ENCODE data around the gene FMO1. TPM values are rescaled to one million over a fixed set of nuclear protein-coding genes. Genes with fewer than 3 reads are reported as not detected.
A peak's percentile ranks its signal among the peaks of the same experiment; 100 is the strongest.

Gene FMO1
- total and polyA plus RNA-seq, 3 experiments from 2014 or later: not detected

- no peaks in the 10 kb centered on the region for H3K36me3 Mint-ChIP-seq
- H3K27ac ChIP-seq (ENCODE audit: low read depth, low read length): no peak overlapping the region
- H3K4me1 ChIP-seq (ENCODE audit: insufficient read depth, low read length): no peaks in the 10 kb centered on the region
- no peak overlapping the region for H3K27ac Mint-ChIP-seq
- no peak for DNase-seq
- no peak overlapping the region for H3K4me3 ChIP-seq (ENCODE audit: low read length)
- no peaks in the 10 kb centered on the region for H3K27me3 ChIP-seq (ENCODE audit: insufficient read depth, low read length, poor library complexity, severe bottlenecking)
- peaks cover 5 to 9% (median 6%) of the 10 kb centered on the region in 3 donors for H3K4me1 Mint-ChIP-seq
- no peak overlapping the region for H3K4me3 Mint-ChIP-seq
- H3K36me3 ChIP-seq (ENCODE audit: insufficient read depth, low read length): no peaks in the 10 kb centered on the region
- H3K9me3 ChIP-seq (ENCODE audit: low read length): no peaks in the 10 kb centered on the region
- CTCF ChIA-PET: no interaction called here
- H3K9me3 Mint-ChIP-seq: peaks cover 0 to 4% (median 0%) of the 10 kb centered on the region in 5 donors
- POLR2A ChIA-PET: no interaction called here
- H3K27me3 Mint-ChIP-seq: peaks cover 16 to 33% of the 10 kb centered on the region in 2 donors
Measured at GRCh38 chr1:171256940-171257606, 8.8 kb downstream of the FMO1 start.

DNA sequence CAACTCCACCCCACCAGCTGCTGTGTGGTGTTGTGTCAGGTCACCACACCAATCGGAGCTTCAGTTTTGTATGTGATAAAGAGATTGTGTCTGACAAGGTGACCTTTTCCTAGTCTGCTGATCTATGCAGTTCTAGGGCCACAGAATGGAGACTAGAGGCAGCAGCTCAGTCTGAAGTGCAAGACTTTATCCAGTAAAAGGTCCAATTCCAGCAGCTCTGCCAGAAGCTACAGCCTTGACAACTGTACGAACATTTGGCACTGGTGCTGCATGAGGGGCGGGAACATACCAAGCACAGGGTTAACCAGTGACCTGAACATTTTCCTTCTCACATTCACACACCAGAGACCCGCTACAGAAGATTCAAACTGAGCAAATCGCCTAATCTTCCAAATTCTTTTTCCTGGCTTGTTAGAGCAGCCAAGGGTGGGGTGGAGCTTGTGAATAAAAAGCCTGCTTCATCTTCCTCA, 9.3 kb downstream of the FMO1 start:
- Histone ChIP-seq H3K4me1 (ENCODE audit: insufficient read depth, low read length) (no peaks in the 10 kb centered on the region), H3K36me3 (ENCODE audit: insufficient read depth, low read length) (no peaks in the 10 kb centered on the region), H3K27ac (ENCODE audit: low read depth, low read length) (no peak overlapping the region), H3K9me3 (ENCODE audit: low read length) (no peaks in the 10 kb centered on the region), H3K27me3 (ENCODE audit: insufficient read depth, low read length, poor library complexity, severe bottlenecking) (no peaks in the 10 kb centered on the region), H3K4me3 (ENCODE audit: low read length) (no peak overlapping the region)
- ChIA-PET CTCF (interaction anchor here (1.5 kb wide), 1 partner anchor 12 kb away, joined by 4 read pairs; no protein-coding TSS in a partner anchor), POLR2A (no interaction called here)
- Mint-ChIP-seq H3K4me1 (peaks cover under 1 to 4% (median 4%) of the 10 kb centered on the region in 3 donors), H3K9me3 (peaks cover 0 to 2% (median 0%) of the 10 kb centered on the region in 5 donors), H3K27me3 (peaks cover 13 to 27% of the 10 kb centered on the region in 2 donors), H3K27ac (no peak overlapping the region), H3K36me3 (no peaks in the 10 kb centered on the region), H3K4me3 (no peak overlapping the region)
- no peak for DNase-seq

GRCh38 chr1:171258429-171258828, 10.1 kb downstream of the FMO1 start:
- Histone ChIP-seq H3K27ac (ENCODE audit: low read depth, low read length) (no peak overlapping the region), H3K36me3 (ENCODE audit: insufficient read depth, low read length) (no peaks in the 10 kb centered on the region), H3K9me3 (ENCODE audit: low read length) (no peaks in the 10 kb centered on the region), H3K4me1 (ENCODE audit: insufficient read depth, low read length) (no peaks in the 10 kb centered on the region), H3K27me3 (ENCODE audit: insufficient read depth, low read length, poor library complexity, severe bottlenecking) (no peaks in the 10 kb centered on the region), H3K4me3 (ENCODE audit: low read length) (no peak overlapping the region)
- POLR2A ChIA-PET: no interaction called here
- Mint-ChIP-seq H3K4me3 (no peak overlapping the region), H3K9me3 (peaks cover 0 to 2% (median 0%) of the 10 kb centered on the region in 5 donors), H3K27me3 (peaks cover 11 to 21% of the 10 kb centered on the region in 2 donors), H3K36me3 (no peaks in the 10 kb centered on the region), H3K27ac (no peak overlapping the region), H3K4me1 (no peaks in the 10 kb centered on the region)
- CTCF ChIA-PET: interaction anchor here (1.5 kb wide), 1 partner anchor 13 kb away, joined by 4 read pairs; no protein-coding TSS in a partner anchor
- no peak for DNase-seq

DNA sequence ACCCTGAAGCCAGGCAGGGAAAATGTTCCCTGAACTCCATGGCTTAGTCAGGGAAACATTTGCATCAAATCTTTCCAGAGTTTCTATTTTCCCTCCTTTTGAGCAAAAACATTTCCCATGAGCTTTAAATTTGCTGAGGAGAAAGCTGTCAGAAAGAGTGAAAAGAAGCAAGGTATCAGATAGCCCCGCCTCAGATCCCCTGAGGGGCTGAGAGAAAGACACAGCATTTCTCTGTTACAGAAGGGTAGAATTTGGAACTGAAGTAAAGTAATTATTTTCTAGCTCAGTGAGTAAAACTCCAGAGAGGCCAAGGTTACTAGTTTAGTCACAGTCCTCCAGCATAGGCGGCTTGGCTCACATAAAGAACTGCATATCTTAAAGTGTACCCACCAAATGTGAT, 10.6 kb downstream of the FMO1 start:
- DNase-seq: no peak
- Histone ChIP-seq H3K27ac (ENCODE audit: low read depth, low read length) (no peak overlapping the region), H3K27me3 (ENCODE audit: insufficient read depth, low read length, poor library complexity, severe bottlenecking) (no peaks in the 10 kb centered on the region), H3K4me1 (ENCODE audit: insufficient read depth, low read length) (no peaks in the 10 kb centered on the region), H3K9me3 (ENCODE audit: low read length) (no peaks in the 10 kb centered on the region), H3K36me3 (ENCODE audit: insufficient read depth, low read length) (no peaks in the 10 kb centered on the region), H3K4me3 (ENCODE audit: low read length) (no peak overlapping the region)
- H3K27ac Mint-ChIP-seq: no peak overlapping the region
- H3K4me3 Mint-ChIP-seq: no peak overlapping the region
- ChIA-PET POLR2A (no interaction called here), CTCF (interaction anchor here (1.5 kb wide), 1 partner anchor 13 kb away, joined by 4 read pairs; no protein-coding TSS in a partner anchor)
- no peaks in the 10 kb centered on the region for H3K36me3 Mint-ChIP-seq
- no peaks in the 10 kb centered on the region for H3K4me1 Mint-ChIP-seq
- H3K27me3 Mint-ChIP-seq: peaks cover 12 to 17% of the 10 kb centered on the region in 2 donors
- H3K9me3 Mint-ChIP-seq: peaks cover 0 to 2% (median 0%) of the 10 kb centered on the region in 5 donors

GRCh38 chr1:171261336-171261735, 13.0 kb downstream of the FMO1 start:
- POLR2A ChIA-PET: no interaction called here

GRCh38 chr1:171263901-171264300, 15.6 kb downstream of the FMO1 start:
- Mint-ChIP-seq H3K9me3 (no peaks in the 10 kb centered on the region), H3K36me3 (no peaks in the 10 kb centered on the region), H3K27me3 (peaks cover 3 to 10% of the 10 kb centered on the region in 2 donors), H3K4me3 (no peak overlapping the region), H3K4me1 (no peaks in the 10 kb centered on the region), H3K27ac (no peak overlapping the region)
- no peaks in the 10 kb centered on the region for H3K27me3 ChIP-seq (ENCODE audit: insufficient read depth, low read length, poor library complexity, severe bottlenecking)
- no peaks in the 10 kb centered on the region for H3K9me3 ChIP-seq (ENCODE audit: low read length)
- POLR2A ChIA-PET: no interaction called here
- H3K4me3 ChIP-seq (ENCODE audit: low read length): no peak overlapping the region
- CTCF ChIA-PET: no interaction called here
- no peak for DNase-seq
- H3K36me3 ChIP-seq (ENCODE audit: insufficient read depth, low read length): no peaks in the 10 kb centered on the region
- no peak overlapping the region for H3K27ac ChIP-seq (ENCODE audit: low read depth, low read length)
- no peaks in the 10 kb centered on the region for H3K4me1 ChIP-seq (ENCODE audit: insufficient read depth, low read length)

More at GRCh38 chr1:171261336-171261735, 13.0 kb downstream of the FMO1 start:
- no peaks in the 10 kb centered on the region for H3K4me1 Mint-ChIP-seq
- H3K27me3 Mint-ChIP-seq: peaks cover 0 to 10% of the 10 kb centered on the region in 2 donors
- H3K36me3 Mint-ChIP-seq: no peaks in the 10 kb centered on the region
- Histone ChIP-seq H3K36me3 (ENCODE audit: insufficient read depth, low read length) (no peaks in the 10 kb centered on the region), H3K4me1 (ENCODE audit: insufficient read depth, low read length) (no peaks in the 10 kb centered on the region), H3K9me3 (ENCODE audit: low read length) (no peaks in the 10 kb centered on the region), H3K27me3 (ENCODE audit: insufficient read depth, low read length, poor library complexity, severe bottlenecking) (no peaks in the 10 kb centered on the region), H3K4me3 (ENCODE audit: low read length) (no peak overlapping the region), H3K27ac (ENCODE audit: low read depth, low read length) (no peak overlapping the region)
- CTCF ChIA-PET: no interaction called here
- no peaks in the 10 kb centered on the region for H3K9me3 Mint-ChIP-seq
- DNase-seq: no peak
- H3K27ac Mint-ChIP-seq: peak overlapping the region in 1 of 8 donors; percentile 38
- no peak overlapping the region for H3K4me3 Mint-ChIP-seq

- CTCF ChIA-PET: no interaction called here
- no peak overlapping the region for H3K4me3 ChIP-seq (ENCODE audit: low read length)
- H3K27ac ChIP-seq (ENCODE audit: low read depth, low read length): no peak overlapping the region
Measured at GRCh38 chr1:171265686-171266085, 17.4 kb downstream of the FMO1 start.

GRCh38 chr1:171266930-171267329, 18.6 kb downstream of the FMO1 start:
- Mint-ChIP-seq H3K36me3 (no peaks in the 10 kb centered on the region), H3K9me3 (peaks cover 0 to 5% (median 0%) of the 10 kb centered on the region in 5 donors), H3K4me3 (no peak overlapping the region), H3K27ac (no peak overlapping the region), H3K27me3 (peaks cover 8 to 16% of the 10 kb centered on the region in 2 donors), H3K4me1 (no peaks in the 10 kb centered on the region)
- DNase-seq: no peak
- no peak overlapping the region for H3K27ac ChIP-seq (ENCODE audit: low read depth, low read length)
- no peaks in the 10 kb centered on the region for H3K9me3 ChIP-seq (ENCODE audit: low read length)
- no peaks in the 10 kb centered on the region for H3K4me1 ChIP-seq (ENCODE audit: insufficient read depth, low read length)
- ChIA-PET POLR2A (no interaction called here), CTCF (no interaction called here)
- H3K27me3 ChIP-seq (ENCODE audit: insufficient read depth, low read length, poor library complexity, severe bottlenecking): no peaks in the 10 kb centered on the region
- H3K36me3 ChIP-seq (ENCODE audit: insufficient read depth, low read length): no peaks in the 10 kb centered on the region
- no peak overlapping the region for H3K4me3 ChIP-seq (ENCODE audit: low read length)

More at GRCh38 chr1:171265686-171266085, 17.4 kb downstream of the FMO1 start:
- Mint-ChIP-seq H3K4me1 (no peaks in the 10 kb centered on the region), H3K9me3 (no peaks in the 10 kb centered on the region), H3K36me3 (no peaks in the 10 kb centered on the region), H3K4me3 (no peak overlapping the region), H3K27ac (no peak overlapping the region), H3K27me3 (peaks cover 10% of the 10 kb centered on the region in 2 donors)
- H3K36me3 ChIP-seq (ENCODE audit: insufficient read depth, low read length): no peaks in the 10 kb centered on the region
- no peaks in the 10 kb centered on the region for H3K4me1 ChIP-seq (ENCODE audit: insufficient read depth, low read length)
- no peak for DNase-seq
- POLR2A ChIA-PET: no interaction called here
- no peaks in the 10 kb centered on the region for H3K27me3 ChIP-seq (ENCODE audit: insufficient read depth, low read length, poor library complexity, severe bottlenecking)
- H3K9me3 ChIP-seq (ENCODE audit: low read length): no peaks in the 10 kb centered on the region
